Activated T-helper 1 cell treated with anti-CD3 and anti-CD28 coated beads, Interleukin-12 subunit alpha, Interleukin-12 subunit beta, Interleukin-2, Interleukin-4 antibody, amounts not matched to agents 30 ng/mL and 10 ng/mL and 1 ng/mL, durations not matched to agents 14 hours and 24 hours and 36 hours (primary cell): Measurements from ENCODE around the gene MRPL38. TPM values are rescaled to one million over a fixed set of nuclear protein-coding genes. Genes with fewer than 3 reads are reported as not detected.

Experiments
- total RNA-seq: library from RNA; stranded (reverse); gene quantifications from 2 replicates; pipeline ENCODE4 v1.2.3, GENCODE V29; 2022

The MRPL38 gene
- total RNA-seq, 1 donor from 2014 or later = 160 TPM

Other genes with a start within 250 kb of the MRPL38 start
- 29.9 and 34.1 TPM in 2 replicates for gene RECQL5, start 237.7 kb downstream of the MRPL38 start, total RNA-seq
- gene SAP30BP, start 237.5 kb downstream of the MRPL38 start, total RNA-seq = 113 and 117 TPM in 2 replicates
- 1.4 and 2.7 TPM in 2 replicates for gene ITGB4, start 183.4 kb downstream of the MRPL38 start, total RNA-seq
- gene GALK1, start 139.7 kb downstream of the MRPL38 start, total RNA-seq = 48.0 and 49.3 TPM in 2 replicates
- gene UNK, start 120.1 kb downstream of the MRPL38 start, total RNA-seq = 26.0 and 26.9 TPM in 2 replicates
- 185 and 186 TPM in 2 replicates for gene UNC13D, start 60.5 kb downstream of the MRPL38 start, total RNA-seq
- 68.8 and 74.4 TPM in 2 replicates for gene WBP2, start 49.5 kb downstream of the MRPL38 start, total RNA-seq
- gene TRIM47, start 26.3 kb downstream of the MRPL38 start, total RNA-seq = 30.5 and 32.7 TPM in 2 replicates
- 45.0 and 53.7 TPM in 2 replicates for gene TRIM65, start 7.9 kb downstream of the MRPL38 start, total RNA-seq
- 19.4 and 20.0 TPM in 2 replicates for gene FBF1, start 36.2 kb upstream of the MRPL38 start, total RNA-seq
- 25.3 and 28.2 TPM in 2 replicates for gene ACOX1, start 74.3 kb upstream of the MRPL38 start, total RNA-seq
- gene TEN1, start 74.4 kb upstream of the MRPL38 start, total RNA-seq = 10.7 and 15.4 TPM in 2 replicates
- 4.9 and 5.3 TPM in 2 replicates for gene CDK3, start 96.0 kb upstream of the MRPL38 start, total RNA-seq
- gene EVPL, start 122.4 kb upstream of the MRPL38 start, total RNA-seq = 0.02 and 0.05 TPM in 2 replicates
- gene SRP68, start 167.6 kb upstream of the MRPL38 start, total RNA-seq = 177 and 184 TPM in 2 replicates
- gene GALR2, start 169.9 kb upstream of the MRPL38 start, total RNA-seq = 3.6 and 3.7 TPM in 2 replicates
- gene ZACN, start 174.3 kb upstream of the MRPL38 start, total RNA-seq = 2.7 and 2.9 TPM in 2 replicates
- 108 and 116 TPM in 2 replicates for gene EXOC7, start 198.9 kb upstream of the MRPL38 start, total RNA-seq
- gene FOXJ1, start 236.4 kb upstream of the MRPL38 start, total RNA-seq = 0.10 TPM in 1 of 2 replicates, not detected in the other